K562 (cell line): Measurements from ENCODE around the gene KARS1. TPM values are rescaled to one million over a fixed set of nuclear protein-coding genes. Genes with fewer than 3 reads are reported as not detected.
"Not testable (repeated sequence)": the region's sequence is repeated elsewhere in the genome, so short reads cannot be mapped to it uniquely, and the experiment has no call there.

ENCODE experiments used
- ATAC-seq: fragments of 200-7000 bp; cut with Tn5 transposase; 3 replicates; pipeline ENCODE4 v1.9.1; 2020; ENCODE audit warnings: moderate library complexity
- BruUV-seq: library from RNA; stranded (reverse); fragments of 400-500 nt; replicated peaks from 2 replicates; lab custom pipeline; 2021; lab: Mats Ljungman, UMichigan
- CTCF ChIA-PET: fragments of 300-600 bp; formaldehyde crosslinking; extraction: SDS; loops from one replicate; lab custom pipeline; 2021; ENCODE audit warnings: low intra/inter-chr PET ratio; lab: Yijun Ruan, JAX
- POLR2A ChIA-PET: fragments of 300-600, 350-650 bp; sonication (Branson Sonifier 250); formaldehyde crosslinking; extraction: SDS; loops from one replicate; lab custom pipeline; 2021; ENCODE audit warnings: antibody characterized with exemption, inconsistent platforms; lab: Yijun Ruan, JAX
- DNase-seq, 4 experiments: peaks; one replicate each; pipeline versions ENCODE4 v3.0.0 to v3.0.0-alpha.2; 2011 to 2018; ENCODE audit warnings: low spot score in 3 of 4, mixed read lengths in 3 of 4; ENCODE audit errors: extremely low read depth in 1 of 4
- FAIRE-seq: peaks from 2 replicates; lab custom pipeline; 2011; peaks lifted over from hg19 to GRCh38; lab: Jason Lieb, UNC
- H2AFZ ChIP-seq: 2 replicates; pipeline ENCODE4 v1.6.0; 2011; ENCODE audit warnings: low read depth, low read length, control low read depth, inconsistent platforms
- H3K27ac ChIP-seq: fragments of 200-600 bp; 3 replicates; pipeline ENCODE4 v1.8.0; 2011; ENCODE audit warnings: low read depth, mild to moderate bottlenecking, control low read depth, inconsistent platforms, low read length, moderate library complexity, mixed read lengths; ENCODE audit errors: extremely low read depth
- H3K27me3 ChIP-seq, 2 experiments: fragments of 300-600 bp in 1 of 2; 2 replicates in 1 of 2; 3 replicates in 1 of 2; pipeline versions ENCODE4 v1.6.0 to v1.8.0; 2011; ENCODE audit warnings: inconsistent platforms in 2 of 2, low read length in 2 of 2, mild to moderate bottlenecking in 1 of 2, mixed read lengths in 1 of 2, moderate library complexity in 1 of 2; ENCODE audit not compliant: control insufficient read depth in 2 of 2, insufficient read depth in 2 of 2
- H3K36me3 ChIP-seq: fragments of 300-600 bp; 3 replicates; pipeline ENCODE4 v1.8.0; 2011; ENCODE audit warnings: mild to moderate bottlenecking, low read length, inconsistent platforms; ENCODE audit not compliant: control insufficient read depth, insufficient read depth
- H3K4me1 ChIP-seq, 2 experiments: fragments of 200-600 bp in 1 of 2; replicated peaks in 1 of 2; 2 replicates in 1 of 2; 3 replicates in 1 of 2; pipeline versions ENCODE4 v1.5.1 to v1.8.0; 2011; ENCODE audit warnings: inconsistent platforms in 2 of 2, low read length in 2 of 2, mild to moderate bottlenecking in 1 of 2, mixed read lengths in 1 of 2, moderate library complexity in 1 of 2; ENCODE audit not compliant: control insufficient read depth in 2 of 2, insufficient read depth in 2 of 2
- H3K4me2 ChIP-seq: 2 replicates; pipeline ENCODE4 v1.6.1; 2011; ENCODE audit warnings: low read length, control low read depth, inconsistent platforms, mixed read lengths; ENCODE audit not compliant: insufficient read depth
- H3K4me3 ChIP-seq: fragments of 200-600 bp; sonication (generic), shearing (Covaris generic); 2 replicates; pipeline ENCODE4 v1.5.1; 2016; ENCODE audit warnings: control low read depth, inconsistent platforms
- H3K79me2 ChIP-seq: fragments of 200-600 bp; 3 replicates; pipeline ENCODE4 v1.8.0; 2011; ENCODE audit warnings: low read length, inconsistent platforms; ENCODE audit not compliant: control insufficient read depth, insufficient read depth
- H3K9ac ChIP-seq, 2 experiments: 2 replicates each; pipeline versions ENCODE4 v1.6.0 to v1.6.1; 2011; ENCODE audit warnings: low read depth in 2 of 2, low read length in 2 of 2, control low read depth in 1 of 2, inconsistent platforms in 1 of 2, mild to moderate bottlenecking in 1 of 2, mixed read lengths in 1 of 2; ENCODE audit not compliant: insufficient read depth in 1 of 2
- H3K9me1 ChIP-seq: one replicate; pipeline ENCODE4 v1.6.0; 2011; ENCODE audit warnings: inconsistent platforms, mild to moderate bottlenecking, low read length, moderate library complexity; ENCODE audit not compliant: control insufficient read depth, insufficient read depth
- H3K9me3 ChIP-seq: replicated peaks from 2 replicates; pipeline ENCODE4 v1.5.1; 2011; ENCODE audit warnings: low read depth, low read length, inconsistent platforms; ENCODE audit not compliant: control insufficient read depth, insufficient read depth
- H4K20me1 ChIP-seq: replicated peaks from 2 replicates; pipeline ENCODE4 v1.6.1; 2011; ENCODE audit warnings: low read length, inconsistent platforms, mixed read lengths; ENCODE audit not compliant: control insufficient read depth, insufficient read depth
- CEBPB ChIP-seq: fragments of 450-650 bp; IDR thresholded peaks from 2 replicates; pipeline ENCODE4 v1.6.1; 2016; ENCODE audit warnings: missing genetic modification characterization, missing compliant biosample characterization
- ELF1 ChIP-seq: fragments of 200-800 bp; sonication (Bioruptor generic); IDR thresholded peaks from 2 replicates; pipeline ENCODE4 v1.6.1; 2016; ENCODE audit warnings: missing genetic modification characterization, missing compliant biosample characterization
- KLF1 ChIP-seq: fragments of 450-650 bp; IDR thresholded peaks from 2 replicates; pipeline ENCODE4 v1.6.1; 2016; ENCODE audit warnings: missing genetic modification characterization, missing compliant biosample characterization
- MEIS2 ChIP-seq: fragments of 450-650 bp; IDR thresholded peaks from 2 replicates; pipeline ENCODE4 v1.6.1; 2014; ENCODE audit warnings: mild to moderate bottlenecking; ENCODE audit not compliant: partially characterized antibody
- SRSF3 ChIP-seq: fragments of 200-400 bp; formaldehyde crosslinking; IDR thresholded peaks from 2 replicates; pipeline ENCODE4 v1.6.1; 2016; ENCODE audit warnings: mild to moderate bottlenecking, low read length, moderate library complexity; ENCODE audit not compliant: insufficient read depth
- TGIF2 ChIP-seq: sonication (generic); formaldehyde crosslinking; IDR thresholded peaks from 2 replicates; pipeline ENCODE4 v1.8.1; 2022; ENCODE audit warnings: mild to moderate bottlenecking, missing genetic modification reagents, moderate library complexity
- ZKSCAN1 ChIP-seq: fragments of 150-350 bp; IDR thresholded peaks from 2 replicates; pipeline ENCODE4 v1.6.1; 2016; ENCODE audit warnings: low read depth, low read length
- ZNF175 ChIP-seq: fragments of 200-800 bp; sonication (Bioruptor generic); IDR thresholded peaks from 2 replicates; pipeline ENCODE4 v1.6.1; 2016; ENCODE audit warnings: low read depth, mild to moderate bottlenecking, missing genetic modification characterization, missing compliant biosample characterization
- WGBS: fragments of 100-300 bp; shearing (Covaris generic); methylation state at CpG from one replicate; pipeline ENCODE4 v1.1.6; 2016; ENCODE audit warnings: low coverage, mixed read lengths; ENCODE audit not compliant: insufficient coverage; ENCODE audit errors: missing lambda C conversion rate; 5-methylcytosine and 5-hydroxymethylcytosine counted together
- in situ Hi-C: fragments of 300-500 bp; cut with MboI; formaldehyde crosslinking; loops from 4 replicates; pipeline ENCODE4 v1.15.0; 2018; ENCODE audit warnings: inconsistent platforms, mixed read lengths
- intact Hi-C: fragments of 100-400 bp; cut with micrococcal nuclease; formaldehyde crosslinking; loops from 2 replicates; pipeline ENCODE4 v1.14.2; 2022
- polyA plus RNA-seq, 8 experiments: library from polyadenylated mRNA; depleted of rRNA in 4 of 8; stranded (reverse) in 5 of 8; unstranded in 3 of 8; fragments of >200 nt; fragmentation: Nextera tagmentation in 2 of 8; fragmentation: Illumina TruSeq in 1 of 8; extraction: Ambion mirVana in 2 of 8; extraction: Trizol in 1 of 8; gene quantifications; 2 replicates each; pipeline versions ENCODE4 v1.2.1 to v1.2.3, GENCODE V29; 2011 to 2014; ENCODE audit warnings: inconsistent platforms in 1 of 8, missing spikeins in 1 of 8
- total RNA-seq, 7 experiments: library from RNA; depleted of rRNA in 6 of 7; stranded (reverse); fragments of >200 nt in 6 of 7; fragmentation: Illumina TruSeq in 2 of 7; extraction: Trizol in 2 of 7; gene quantifications; 2 replicates each; pipeline versions ENCODE4 v1.2.1 to v1.2.3, GENCODE V29; 2011 to 2021; ENCODE audit warnings: low replicate concordance in 1 of 7
- TF ChIP-seq, protein P1 (sequence below), 2 experiments: fragments of 450-650 bp in 1 of 2; sonication (generic) in 1 of 2; formaldehyde crosslinking; conservative IDR thresholded peaks; 2 replicates each; pipeline versions ENCODE4 v1.4.0 to v1.8.1; 2020 to 2022; ENCODE audit warnings: mild to moderate bottlenecking in 1 of 2, missing genetic modification reagents in 1 of 2
- TF ChIP-seq, protein P2 (sequence below): fragments of 250-450 bp; sonication (Bioruptor Pico); IDR thresholded peaks from 2 replicates; pipeline ENCODE4 v1.8.0; 2021; ENCODE audit warnings: moderate library complexity, mild to moderate bottlenecking, inconsistent platforms
- TF ChIP-seq, protein P3 (sequence below): fragments of 450-650 bp; IDR thresholded peaks from 2 replicates; pipeline ENCODE4 v1.6.1; 2016

The KARS1 gene
- total and polyA plus RNA-seq, 9 of the 15 experiments (the other 6 are each of a cell fraction or from before 2014, with no cell fraction given): 223 to 386 (median 304) TPM

DNA sequence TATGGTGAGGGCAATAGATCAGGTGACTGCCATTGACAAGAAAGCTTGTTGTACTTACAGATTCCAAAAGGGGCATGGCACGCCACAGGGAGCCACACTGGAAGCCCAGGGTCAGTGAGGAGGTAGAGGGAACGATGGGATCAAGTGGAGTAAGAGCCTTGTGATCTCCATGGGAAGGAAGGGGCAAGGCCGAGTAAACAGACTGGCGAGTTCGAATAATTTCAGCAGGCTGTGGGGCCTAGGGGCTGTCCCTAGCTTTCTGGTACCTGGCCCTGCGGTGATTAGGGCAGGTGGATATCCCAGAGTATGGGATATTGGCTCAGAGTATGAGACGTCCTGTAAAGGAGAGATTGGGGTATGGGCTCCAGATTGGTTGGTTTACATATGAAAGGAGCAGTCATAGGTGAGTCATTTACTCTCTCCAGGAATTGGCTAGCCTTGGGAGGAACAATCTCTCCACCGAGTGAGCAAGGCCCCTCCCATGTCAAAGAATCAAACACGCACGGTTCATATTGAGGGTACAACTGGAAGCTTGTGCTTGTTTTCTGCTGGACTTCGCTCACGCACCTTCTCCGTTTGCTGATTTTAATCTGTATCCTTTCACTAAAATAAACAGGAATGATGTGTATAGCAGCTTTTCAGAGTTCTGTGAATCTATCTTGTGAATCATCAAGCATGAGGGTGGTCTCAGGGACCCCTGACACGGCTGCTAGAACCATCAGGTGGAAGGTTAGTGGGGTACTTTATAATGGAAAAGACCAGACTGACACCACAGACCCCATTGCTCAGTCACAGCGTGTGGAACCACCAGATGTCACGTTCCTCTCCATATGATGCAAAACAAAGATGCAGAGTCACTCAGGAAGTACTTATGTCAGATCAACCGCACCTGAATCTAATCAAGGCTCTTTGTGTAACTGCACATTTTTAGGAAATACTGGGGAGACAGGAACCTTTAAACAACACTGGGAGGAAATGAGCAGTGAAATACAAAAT lies 53.3 kb downstream of the KARS1 start (continued):
- TF ChIP-seq, protein P1, sequence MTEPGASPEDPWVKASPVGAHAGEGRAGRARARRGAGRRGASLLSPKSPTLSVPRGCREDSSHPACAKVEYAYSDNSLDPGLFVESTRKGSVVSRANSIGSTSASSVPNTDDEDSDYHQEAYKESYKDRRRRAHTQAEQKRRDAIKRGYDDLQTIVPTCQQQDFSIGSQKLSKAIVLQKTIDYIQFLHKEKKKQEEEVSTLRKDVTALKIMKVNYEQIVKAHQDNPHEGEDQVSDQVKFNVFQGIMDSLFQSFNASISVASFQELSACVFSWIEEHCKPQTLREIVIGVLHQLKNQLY (CRISPR knock-in tag; conservative IDR thresholded peaks at IDR 0.05): no peak
- TF ChIP-seq ZKSCAN1 (no peak), TGIF2 (CRISPR knock-in tag) (no peak), SRSF3 (no peak), CEBPB (tag) (peak; percentile 66), ELF1 (tag) (no peak), ZNF175 (peak; percentile 92)
- TF ChIP-seq, protein P2, sequence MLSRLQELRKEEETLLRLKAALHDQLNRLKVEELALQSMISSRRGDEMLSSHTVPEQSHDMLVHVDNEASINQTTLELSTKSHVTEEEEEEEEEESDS: no peak

- Histone ChIP-seq H4K20me1 (no peaks in the 10 kb centered on the region), H3K36me3 (peaks cover 5% of the 10 kb centered on the region; the same call in 1 of the 3 replicates), H3K9me1 (no peaks in the 10 kb centered on the region)
- CTCF ChIA-PET: no interaction called here
- DNase-seq (no peak), ATAC-seq (peak; percentile 3; the same call in 1 of the 3 replicates)
- no TSS peak for BruUV-seq
- peak; percentile 24 for TF ChIP-seq MEIS2
- no peak for TF ChIP-seq KLF1 (tag)
- TF ChIP-seq, protein P3, sequence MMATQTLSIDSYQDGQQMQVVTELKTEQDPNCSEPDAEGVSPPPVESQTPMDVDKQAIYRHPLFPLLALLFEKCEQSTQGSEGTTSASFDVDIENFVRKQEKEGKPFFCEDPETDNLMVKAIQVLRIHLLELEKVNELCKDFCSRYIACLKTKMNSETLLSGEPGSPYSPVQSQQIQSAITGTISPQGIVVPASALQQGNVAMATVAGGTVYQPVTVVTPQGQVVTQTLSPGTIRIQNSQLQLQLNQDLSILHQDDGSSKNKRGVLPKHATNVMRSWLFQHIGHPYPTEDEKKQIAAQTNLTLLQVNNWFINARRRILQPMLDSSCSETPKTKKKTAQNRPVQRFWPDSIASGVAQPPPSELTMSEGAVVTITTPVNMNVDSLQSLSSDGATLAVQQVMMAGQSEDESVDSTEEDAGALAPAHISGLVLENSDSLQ: peak; percentile 63
- TF ChIP-seq, all 486 proteins: peak for 2
- no peak overlapping the region; a peak in 2 of 4 replicates for H3K9ac ChIP-seq
- 74% methylated on average over 6 of the region's 6 CpGs for WGBS
- H3K4me2 ChIP-seq: no peak overlapping the region
- intact Hi-C loops (no loop called here), in situ Hi-C loops (no loop called here)
- no peaks in the 10 kb centered on the region for H3K79me2 ChIP-seq
- peaks cover 11 to 34% of the 10 kb centered on the region in 2 experiments; a peak in 4 of 5 replicates for H3K4me1 ChIP-seq
- H3K27me3 ChIP-seq: no peaks in the 10 kb centered on the region
- H3K4me3 ChIP-seq: no peak overlapping the region
- POLR2A ChIA-PET: no interaction called here
- FAIRE-seq: no peak
- H2AFZ ChIP-seq: no peak overlapping the region
- peak overlapping the region; percentile 79; the same call in 2 of the 3 replicates for H3K27ac ChIP-seq
- H3K9me3 ChIP-seq: no peaks in the 10 kb centered on the region
Observed at GRCh38 chr16:75593308-75593707, 54.2 kb downstream of the KARS1 start.

- DNase-seq, CTCF ChIA-PET, in situ Hi-C loops, H2AFZ ChIP-seq, H3K27ac ChIP-seq, H3K9me1 ChIP-seq, H3K4me3 ChIP-seq, H3K79me2 ChIP-seq, H3K9ac ChIP-seq, intact Hi-C loops, H3K4me2 ChIP-seq, H4K20me1 ChIP-seq, ATAC-seq, H3K9me3 ChIP-seq, H3K27me3 ChIP-seq, BruUV-seq, FAIRE-seq, H3K36me3 ChIP-seq: not testable (repeated sequence)
- WGBS: 74% methylated on average over 7 of the region's 9 CpGs
- POLR2A ChIA-PET: interaction anchor here (0.6 to 1.4 kb wide), 4 partner anchors 9 to 26 kb away, joined by 3 to 4 read pairs (median 3); partner anchors contain the start of gene GABARAPL2
- H3K4me1 ChIP-seq: peaks cover 11 to 34% of the 10 kb centered on the region in 2 experiments; a peak in 4 of 5 replicates
Observed at GRCh38 chr16:75591927-75592326, 55.5 kb downstream of the KARS1 start.
